SK-N-SH treated with all-trans-retinoic acid at 6 μM for 48 hours (cell line): ENCODE results near the gene NT5C.

Source experiments
- ATAC-seq: fragments of 200-7000 bp; cut with Tn5 transposase; 3 replicates; pipeline ENCODE4 v1.9.1; 2020; ENCODE audit warnings: mild to moderate bottlenecking, moderate library complexity
- ARNTL ChIP-seq: fragments of 450-650 bp; formaldehyde crosslinking; IDR thresholded peaks from 2 replicates; pipeline ENCODE4 v1.5.0; 2020; ENCODE audit warnings: low read depth, mild to moderate bottlenecking, moderate library complexity, borderline replicate concordance
- BACH2 ChIP-seq: fragments of 250-450 bp; sonication (Bioruptor Pico); IDR thresholded peaks from 2 replicates; pipeline ENCODE4 v1.9.0; 2021; ENCODE audit warnings: mild to moderate bottlenecking, borderline replicate concordance
- CREB5 ChIP-seq: fragments of 250-450 bp; sonication (Bioruptor Pico); IDR thresholded peaks from 2 replicates; pipeline ENCODE4 v1.5.1; 2020; ENCODE audit warnings: low read depth, mild to moderate bottlenecking, moderate library complexity
- CSDC2 ChIP-seq: fragments of 250-450 bp; sonication (Bioruptor Pico); IDR thresholded peaks from 2 replicates; pipeline ENCODE4 v1.5.0; 2020; ENCODE audit warnings: mild to moderate bottlenecking, moderate library complexity
- CSRNP3 ChIP-seq: fragments of 250-450 bp; sonication (Bioruptor Pico); IDR thresholded peaks from 2 replicates; pipeline ENCODE4 v1.5.1; 2021; ENCODE audit warnings: mild to moderate bottlenecking, moderate library complexity
- ESRRG ChIP-seq: fragments of 250-450 bp; sonication (Bioruptor Pico); IDR thresholded peaks from 2 replicates; pipeline ENCODE4 v1.6.1; 2021; ENCODE audit warnings: mild to moderate bottlenecking
- GLIS3 ChIP-seq: fragments of 250-450 bp; sonication (Bioruptor Pico); IDR thresholded peaks from 2 replicates; pipeline ENCODE4 v1.5.0; 2020; ENCODE audit warnings: mild to moderate bottlenecking, moderate library complexity
- ISL1 ChIP-seq: fragments of 250-450 bp; sonication (Bioruptor Pico); IDR thresholded peaks from 2 replicates; pipeline ENCODE4 v2.1.2; 2022; ENCODE audit warnings: mild to moderate bottlenecking, moderate library complexity
- OSR1 ChIP-seq: fragments of 250-450 bp; sonication (Bioruptor Pico); IDR thresholded peaks from 2 replicates; pipeline ENCODE4 v1.8.0; 2022; ENCODE audit warnings: moderate library complexity, mild to moderate bottlenecking, inconsistent platforms
- PATZ1 ChIP-seq: fragments of 250-450 bp; sonication (Bioruptor Pico); IDR thresholded peaks from 2 replicates; pipeline ENCODE4 v1.8.0; 2020; ENCODE audit warnings: mild to moderate bottlenecking, moderate library complexity, borderline replicate concordance
- POU6F1 ChIP-seq: fragments of 250-450 bp; sonication (Bioruptor Pico); IDR thresholded peaks from 2 replicates; pipeline ENCODE4 v1.8.0; 2021; ENCODE audit warnings: low read depth, mild to moderate bottlenecking, moderate library complexity, borderline replicate concordance
- RARB ChIP-seq: fragments of 250-450 bp; sonication (Bioruptor Pico); IDR thresholded peaks from 2 replicates; pipeline ENCODE4 v1.8.0; 2021; ENCODE audit warnings: mild to moderate bottlenecking, moderate library complexity
- SNAI2 ChIP-seq: fragments of 250-450 bp; sonication (Bioruptor Pico); IDR thresholded peaks from 2 replicates; pipeline ENCODE4 v1.5.0; 2020; ENCODE audit warnings: mild to moderate bottlenecking, moderate library complexity
- TCF4 ChIP-seq: fragments of 250-450 bp; sonication (Bioruptor Pico); IDR thresholded peaks from 2 replicates; pipeline ENCODE4 v1.8.0; 2021; ENCODE audit warnings: mild to moderate bottlenecking, moderate library complexity, borderline replicate concordance
- TOX ChIP-seq: fragments of 250-450 bp; sonication (Bioruptor Pico); IDR thresholded peaks from 2 replicates; pipeline ENCODE4 v1.8.0; 2021; ENCODE audit warnings: mild to moderate bottlenecking, moderate library complexity, borderline replicate concordance
- TSHZ2 ChIP-seq: fragments of 250-450 bp; sonication (Bioruptor Pico); IDR thresholded peaks from 2 replicates; pipeline ENCODE4 v1.5.0; 2020; ENCODE audit warnings: mild to moderate bottlenecking, moderate library complexity
- ZFP3 ChIP-seq: fragments of 250-450 bp; sonication (Bioruptor Pico); IDR thresholded peaks from 2 replicates; pipeline ENCODE4 v1.5.0; 2020; ENCODE audit warnings: mild to moderate bottlenecking, moderate library complexity
- ZNF565 ChIP-seq: fragments of 450-650 bp; formaldehyde crosslinking; conservative IDR thresholded peaks from 2 replicates; pipeline ENCODE4 v1.5.0; 2020; ENCODE audit warnings: low read depth, mild to moderate bottlenecking, moderate library complexity
- ZNF70 ChIP-seq: fragments of 450-650 bp; formaldehyde crosslinking; IDR thresholded peaks from 2 replicates; pipeline ENCODE4 v1.5.0; 2020; ENCODE audit warnings: mild to moderate bottlenecking, moderate library complexity
- ZNF8 ChIP-seq: fragments of 450-650 bp; formaldehyde crosslinking; IDR thresholded peaks from 2 replicates; pipeline ENCODE4 v1.5.0; 2020; ENCODE audit warnings: mild to moderate bottlenecking, moderate library complexity

NT5C gene

GRCh38 chr17:75178453-75178852 is 46.9 kb upstream of the NT5C start:
- no peak for TF ChIP-seq POU6F1
- no peak for TF ChIP-seq ZNF565
- no peak for ATAC-seq

- TF ChIP-seq TOX (CRISPR knock-in tag) = no peak
- TF ChIP-seq ZNF70 (CRISPR knock-in tag) = no peak
- no peak for TF ChIP-seq ZNF8 (CRISPR knock-in tag)
- TF ChIP-seq RARB (CRISPR knock-in tag) = no peak
- no peak for TF ChIP-seq PATZ1 (CRISPR knock-in tag)
- no peak for TF ChIP-seq CSDC2 (CRISPR knock-in tag)
- TF ChIP-seq TSHZ2 (CRISPR knock-in tag) = no peak
- no peak for TF ChIP-seq CREB5 (CRISPR knock-in tag)
- no peak for TF ChIP-seq ESRRG (CRISPR knock-in tag)
- no peak for TF ChIP-seq ZNF565
- TF ChIP-seq OSR1 (CRISPR knock-in tag) = no peak
- no peak for TF ChIP-seq ZFP3 (CRISPR knock-in tag)
- TF ChIP-seq CSRNP3 (CRISPR knock-in tag) = no peak
- TF ChIP-seq BACH2 (CRISPR knock-in tag) = no peak
- no peak for TF ChIP-seq TCF4 (CRISPR knock-in tag)
- TF ChIP-seq GLIS3 = no peak
- no peak for ATAC-seq
Observed at GRCh38 chr17:75176625-75177024, 45.1 kb upstream of the NT5C start.

- no peak for TF ChIP-seq ZNF70 (CRISPR knock-in tag)
- no peak for TF ChIP-seq CSDC2 (CRISPR knock-in tag)
- ATAC-seq = no peak
Observed at GRCh38 chr17:75174996-75175395, 43.5 kb upstream of the NT5C start.

GRCh38 chr17:75173526-75173925 is 42.0 kb upstream of the NT5C start:
- TF ChIP-seq SNAI2 (CRISPR knock-in tag) = no peak
- no peak for TF ChIP-seq ARNTL (CRISPR knock-in tag)
- TF ChIP-seq BACH2 (CRISPR knock-in tag) = no peak
- no peak for TF ChIP-seq ZNF565
- TF ChIP-seq ESRRG (CRISPR knock-in tag) = no peak
- TF ChIP-seq TSHZ2 (CRISPR knock-in tag) = no peak
- no peak for TF ChIP-seq ZNF8 (CRISPR knock-in tag)
- TF ChIP-seq PATZ1 (CRISPR knock-in tag) = no peak
- no peak for TF ChIP-seq ISL1
- TF ChIP-seq ZFP3 (CRISPR knock-in tag) = no peak
- ATAC-seq = no peak
